ENCODE results near the gene GOLGA8J.
"Not testable (repeated sequence)": the region's sequence is repeated elsewhere in the genome, so short reads cannot be mapped to it uniquely, and the experiment has no call there.

The GOLGA8J gene

GRCh38 chr15:30080816-30081215 is 1.9 kb upstream of the GOLGA8J start:
- DNase-seq (ENCODE audit: low read depth), result not testable (repeated sequence)

GRCh38 chr15:30097827-30098226 is 15.1 kb downstream of the GOLGA8J start:
- not testable (repeated sequence) for DNase-seq (ENCODE audit: low read depth)

GRCh38 chr15:30102890-30103289 is 20.1 kb downstream of the GOLGA8J start:
- DNase-seq (ENCODE audit: low read depth), result not testable (repeated sequence)

DNA sequence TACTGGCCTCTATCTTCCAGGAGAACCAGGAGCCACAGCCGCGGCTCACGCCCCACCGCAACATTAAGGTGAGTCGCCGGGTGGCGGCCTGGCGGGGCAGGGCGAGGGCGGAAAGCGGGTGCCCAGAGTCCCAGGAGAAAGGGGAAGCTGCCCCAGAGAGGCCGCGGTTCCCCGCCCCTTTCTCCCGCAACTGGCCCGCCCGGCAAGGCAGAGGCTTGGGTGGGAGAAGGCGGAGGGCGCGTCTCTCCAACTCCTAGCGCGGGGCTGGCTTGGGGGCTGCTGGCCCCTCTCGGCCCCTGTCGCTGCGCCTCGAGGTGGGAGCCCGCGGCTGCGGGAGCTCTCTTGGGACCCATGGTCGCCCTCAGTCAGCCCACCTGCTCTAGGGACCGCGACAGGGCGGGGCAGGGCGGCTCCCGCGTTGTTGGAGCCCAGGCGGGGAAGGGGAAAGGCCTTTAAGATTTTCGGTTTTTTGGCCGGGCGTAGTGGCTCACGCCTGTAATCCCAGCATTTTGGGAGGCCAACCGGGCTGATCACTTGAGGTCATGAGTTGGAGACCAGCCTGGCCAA is 21.3 kb downstream of the GOLGA8J start:
- DNase-seq (ENCODE audit: low read depth), result not testable (repeated sequence)

DNA sequence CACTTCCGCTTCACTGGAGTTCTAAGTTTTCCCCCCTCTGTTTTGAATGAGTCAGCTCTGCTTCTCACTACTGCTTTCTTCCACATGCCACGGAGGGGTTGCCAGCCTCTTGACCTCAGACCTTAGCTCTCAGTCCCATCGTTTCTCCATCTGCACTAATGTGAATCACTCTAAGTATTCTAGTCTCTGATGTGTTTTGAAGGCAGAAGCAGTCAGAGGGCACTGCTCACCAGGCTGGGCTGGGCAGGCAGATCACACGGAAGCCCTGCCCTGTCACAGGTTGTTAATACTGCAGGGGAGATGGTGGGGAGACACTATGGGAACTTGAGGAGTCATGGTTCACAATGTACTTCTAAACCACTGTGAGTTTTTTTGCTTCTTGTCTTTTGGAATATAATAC is 27.8 kb downstream of the GOLGA8J start:
- DNase-seq (ENCODE audit: low read depth), result not testable (repeated sequence)

- not testable (repeated sequence) for DNase-seq (ENCODE audit: low read depth)
Measured at GRCh38 chr15:30130066-30130465, 47.3 kb downstream of the GOLGA8J start.

DNA sequence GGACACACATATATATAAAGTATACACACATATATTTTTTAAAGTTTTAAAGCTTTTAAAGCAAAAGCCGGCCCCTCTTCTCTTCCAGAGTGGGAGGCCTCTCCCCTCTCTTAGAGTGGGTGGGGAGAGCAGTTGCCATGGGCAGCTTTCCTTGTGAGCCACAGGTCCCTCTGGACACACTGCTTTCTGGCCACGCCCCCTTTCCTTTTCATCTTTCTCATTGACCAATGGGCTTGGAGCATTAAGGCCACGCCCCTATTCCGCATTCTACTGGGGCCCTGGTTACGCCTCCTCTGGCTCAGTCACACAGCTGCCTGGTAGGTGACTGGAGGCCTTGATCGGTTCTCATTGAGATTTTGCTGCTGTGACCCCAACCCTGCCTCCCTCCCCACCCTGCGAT is 52.0 kb downstream of the GOLGA8J start, which contains the start of gene GOLGA8T:
Gene GOLGA8T, plus strand, starts transcription at position 301 of the 400 bp plus-strand sequence. Its CDS starts 98 bp downstream, at position 399.
- DNase-seq (ENCODE audit: low read depth), result not testable (repeated sequence)

Measured in T-helper 22 cell (primary cell).